IMR-90 (cell line): ENCODE data around the gene CSGALNACT2. TPM values are rescaled to one million over a fixed set of nuclear protein-coding genes. Genes with fewer than 3 reads are reported as not detected.

Experiments
- ATAC-seq: fragments of 200-7000 bp; cut with Tn5 transposase; 2 replicates; pipeline ENCODE4 v1.9.1; 2020; ENCODE audit warnings: low read depth, mild to moderate bottlenecking, moderate library complexity
- BruUV-seq: library from RNA; stranded (reverse); fragments of 400-500 nt; replicated peaks from 2 replicates; lab custom pipeline; 2021; lab: Mats Ljungman, UMichigan
- CTCF ChIA-PET: fragments of 300-600 bp; formaldehyde crosslinking; extraction: SDS; loops from one replicate; lab custom pipeline; 2021; ENCODE audit warnings: antibody characterized with exemption; lab: Yijun Ruan, JAX
- POLR2A ChIA-PET: fragments of 300-600 bp; sonication (Branson Sonifier 250); formaldehyde crosslinking; loops from one replicate; lab custom pipeline; 2022; ENCODE audit warnings: antibody characterized with exemption; ENCODE audit not compliant: unreplicated experiment; lab: Charles Lee
- DNase-seq: peaks from one replicate; pipeline ENCODE4 v3.0.0; 2013
- H2AFZ ChIP-seq: replicated peaks from 2 replicates; pipeline ENCODE3; 2013; ENCODE audit warnings: low read length, mild to moderate bottlenecking; ENCODE audit not compliant: poor library complexity
- H2AK5ac ChIP-seq: 2 replicates; pipeline ENCODE4 v1.6.1; 2013; ENCODE audit warnings: low read depth, low read length, inconsistent platforms
- H2AK9ac ChIP-seq: replicated peaks from 2 replicates; pipeline ENCODE3; 2013; ENCODE audit warnings: mild to moderate bottlenecking, low read depth, low read length, moderate library complexity; ENCODE audit not compliant: poor library complexity
- H2BK120ac ChIP-seq: 2 replicates; pipeline ENCODE4 v1.6.1; 2013; ENCODE audit warnings: low read depth, low read length, inconsistent platforms
- H2BK15ac ChIP-seq: 3 replicates; pipeline ENCODE4 v1.6.1; 2013; ENCODE audit warnings: low read depth, low read length, inconsistent platforms
- H2BK20ac ChIP-seq: 2 replicates; pipeline ENCODE4 v1.6.1; 2013; ENCODE audit warnings: low read depth, mild to moderate bottlenecking, inconsistent platforms, low read length, moderate library complexity
- H2BK5ac ChIP-seq: 2 replicates; pipeline ENCODE4 v1.6.1; 2013; ENCODE audit warnings: mild to moderate bottlenecking, low read depth, low read length, inconsistent platforms; ENCODE audit not compliant: poor library complexity, severe bottlenecking
- H3K14ac ChIP-seq: replicated peaks from 2 replicates; pipeline ENCODE4 v1.6.1; 2013; ENCODE audit warnings: low read depth, low read length, inconsistent platforms
- H3K18ac ChIP-seq: 2 replicates; pipeline ENCODE4 v1.6.1; 2013; ENCODE audit warnings: low read depth, low read length, control low read depth
- H3K23ac ChIP-seq: 2 replicates; pipeline ENCODE4 v1.6.1; 2013; ENCODE audit warnings: low read depth, low read length, inconsistent platforms
- H3K27ac ChIP-seq: 2 replicates; pipeline ENCODE4 v1.5.1; 2013; ENCODE audit warnings: mild to moderate bottlenecking, control low read depth, low read length; ENCODE audit not compliant: insufficient read depth
- H3K27me3 ChIP-seq: 2 replicates; pipeline ENCODE4 v1.6.1; 2013; ENCODE audit warnings: low read length; ENCODE audit not compliant: control insufficient read depth, insufficient read depth
- H3K36me3 ChIP-seq: 2 replicates; pipeline ENCODE4 v1.6.1; 2013; ENCODE audit warnings: low read length, mixed read lengths; ENCODE audit not compliant: control insufficient read depth, insufficient read depth
- H3K4ac ChIP-seq: 2 replicates; pipeline ENCODE4 v1.6.1; 2013; ENCODE audit warnings: low read depth, low read length, inconsistent platforms
- H3K4me1 ChIP-seq: 2 replicates; pipeline ENCODE4 v1.6.1; 2013; ENCODE audit warnings: low read length, mixed read lengths; ENCODE audit not compliant: control insufficient read depth, insufficient read depth
- H3K4me2 ChIP-seq: 2 replicates; pipeline ENCODE4 v1.6.1; 2013; ENCODE audit warnings: low read depth, mild to moderate bottlenecking, control low read depth, low read length, moderate library complexity
- H3K4me3 ChIP-seq: 2 replicates; pipeline ENCODE4 v1.5.1; 2013; ENCODE audit warnings: low read depth, mild to moderate bottlenecking, control low read depth, low read length, moderate library complexity; ENCODE audit not compliant: insufficient read depth
- H3K56ac ChIP-seq: 2 replicates; pipeline ENCODE4 v1.6.1; 2013; ENCODE audit warnings: low read length, inconsistent platforms; ENCODE audit not compliant: insufficient read depth; ENCODE audit errors: extremely low read depth
- H3K79me1 ChIP-seq, 2 experiments: 2 replicates each; pipeline ENCODE4 v1.6.1; 2013; ENCODE audit warnings: low read length in 2 of 2, inconsistent platforms in 1 of 2, low read depth in 1 of 2
- H3K9ac ChIP-seq: 2 replicates; pipeline ENCODE4 v1.6.1; 2013; ENCODE audit warnings: low read depth, low read length, control low read depth
- H3K9me1 ChIP-seq: 2 replicates; pipeline ENCODE4 v1.6.1; 2013; ENCODE audit warnings: low read length, inconsistent platforms; ENCODE audit not compliant: insufficient read depth
- H3K9me3 ChIP-seq: 2 replicates; pipeline ENCODE4 v1.6.1; 2013; ENCODE audit warnings: low read length; ENCODE audit not compliant: control insufficient read depth, insufficient read depth
- H4K20me1 ChIP-seq: 2 replicates; pipeline ENCODE4 v1.6.1; 2013; ENCODE audit warnings: low read length, inconsistent platforms; ENCODE audit not compliant: insufficient read depth
- H4K5ac ChIP-seq: 2 replicates; pipeline ENCODE4 v1.6.1; 2013; ENCODE audit warnings: mild to moderate bottlenecking, low read depth, low read length, control low read depth
- H4K8ac ChIP-seq, 2 experiments: 2 replicates each; pipeline ENCODE4 v1.6.1; 2013; ENCODE audit warnings: low read depth in 2 of 2, low read length in 2 of 2, control low read depth in 1 of 2, inconsistent platforms in 1 of 2
- H4K91ac ChIP-seq: 2 replicates; pipeline ENCODE4 v1.6.1; 2013; ENCODE audit warnings: low read depth, low read length, inconsistent platforms; ENCODE audit not compliant: insufficient read depth
- WGBS, 2 experiments: methylation state at CpG; one replicate each; pipeline versions ENCODE4 v1.1.5 to v1.1.7; 2013; ENCODE audit warnings: missing lambda C conversion rate in 2 of 2; ENCODE audit not compliant: insufficient read length in 1 of 2; ENCODE audit errors: extremely low coverage in 2 of 2; 5-methylcytosine and 5-hydroxymethylcytosine counted together
- dilution Hi-C: fragments of 300-500 bp; cut with HindIII; formaldehyde crosslinking; loops from one replicate; pipeline ENCODE4 v1.14.3; 2018; ENCODE audit warnings: low sequenced_read_pairs; ENCODE audit not compliant: unreplicated experiment
- in situ Hi-C: fragments of 300-500 bp; cut with MboI; formaldehyde crosslinking; loops from 3 replicates; pipeline ENCODE4 v1.14.3; 2019; ENCODE audit warnings: low sequenced_read_pairs, inconsistent platforms, mixed read lengths
- intact Hi-C: fragments of 100-400 bp; cut with micrococcal nuclease; formaldehyde crosslinking; loops from 2 replicates; pipeline ENCODE4 v1.10.0; 2022
- polyA plus RNA-seq, 3 experiments: library from polyadenylated mRNA; depleted of rRNA; stranded (reverse); fragments of >200 nt; gene quantifications; 2 replicates each; pipeline ENCODE4 v1.2.3, GENCODE V29; 2012; ENCODE audit warnings: low replicate concordance in 1 of 3
- total RNA-seq: library from RNA; depleted of rRNA; stranded (reverse); fragments of >200 nt; gene quantifications from 2 replicates; pipeline ENCODE4 v1.2.3, GENCODE V29; 2012
- TF ChIP-seq, protein P1 (sequence below): fragments of 150-350 bp; IDR thresholded peaks from 2 replicates; pipeline ENCODE4 v1.6.1; 2016; ENCODE audit warnings: low read depth, mild to moderate bottlenecking, low read length, moderate library complexity, borderline replicate concordance

The CSGALNACT2 gene
- total and polyA plus RNA-seq, 2 of the 4 experiments (the other 2 are of a cell fraction) = 6.5 to 13.1 TPM

- POLR2A ChIA-PET = interaction anchor here (1.0 to 1.4 kb wide), 2 partner anchors 10 to 53 kb away, joined by 4 to 6 read pairs; no protein-coding TSS in a partner anchor
- intact Hi-C loops = loop anchor here (1.0 to 5.0 kb wide), 2 partner anchors 210 to 269 kb away; partner anchors contain the start of gene HNRNPF
These were observed 554 bp downstream of the CSGALNACT2 start for GRCh38 chr10:43138757-43139241.

More at GRCh38 chr10:43138757-43139241, 554 bp downstream of the CSGALNACT2 start:
- Histone ChIP-seq H3K79me1 (peaks cover 9 to 47% of the 10 kb centered on the region in 2 experiments; a peak in 3 of 4 replicates), H3K9ac (peak overlapping the region; percentile 88), H4K8ac (peak overlapping the region; percentile 22 to 52; a peak in 3 of 4 replicates), H2BK20ac (no peak overlapping the region), H4K20me1 (peaks cover 41% of the 10 kb centered on the region), H3K27me3 (no peaks in the 10 kb centered on the region), H3K4me2 (peak overlapping the region; percentile 93), H3K9me1 (peaks cover 5% of the 10 kb centered on the region; the same call in 1 of the 2 replicates), H3K4me1 (peaks cover 6% of the 10 kb centered on the region), H3K4me3 (peak overlapping the region; percentile 98), H3K4ac (peak overlapping the region; percentile 67), H3K23ac (peak overlapping the region; percentile 57), H2BK5ac (peak overlapping the region; percentile 80), H2AFZ (peak overlapping the region; percentile 94), H3K9me3 (no peaks in the 10 kb centered on the region), H3K18ac (peak overlapping the region; percentile 59), H2BK15ac (0 out of 3 replicates have a peak overlapping the region, but pooled peaks have one; percentile 23), H3K14ac (peak overlapping the region; percentile 70), H3K56ac (peak overlapping the region; percentile 79), H2BK120ac (peak overlapping the region; percentile 69), H3K36me3 (no peaks in the 10 kb centered on the region), H3K27ac (peak overlapping the region; percentile 83), H2AK9ac (peak overlapping the region; percentile 94), H2AK5ac (peak overlapping the region; percentile 47), H4K5ac (peak overlapping the region; percentile 41), H4K91ac (peak overlapping the region; percentile 78)
- WGBS, 2 experiments = 0% methylated on average over 6 of the region's 22 CpGs; no CpG with 5 or more reads in 1 of the 2 experiments
- in situ Hi-C loops = loop anchor here (25.0 kb wide), 1 partner anchor 1849 kb away; the partner anchor contains the start of gene DEPP1
- ATAC-seq = peak; percentile 33
- DNase-seq = peak; percentile 55
- TF ChIP-seq, protein P1, sequence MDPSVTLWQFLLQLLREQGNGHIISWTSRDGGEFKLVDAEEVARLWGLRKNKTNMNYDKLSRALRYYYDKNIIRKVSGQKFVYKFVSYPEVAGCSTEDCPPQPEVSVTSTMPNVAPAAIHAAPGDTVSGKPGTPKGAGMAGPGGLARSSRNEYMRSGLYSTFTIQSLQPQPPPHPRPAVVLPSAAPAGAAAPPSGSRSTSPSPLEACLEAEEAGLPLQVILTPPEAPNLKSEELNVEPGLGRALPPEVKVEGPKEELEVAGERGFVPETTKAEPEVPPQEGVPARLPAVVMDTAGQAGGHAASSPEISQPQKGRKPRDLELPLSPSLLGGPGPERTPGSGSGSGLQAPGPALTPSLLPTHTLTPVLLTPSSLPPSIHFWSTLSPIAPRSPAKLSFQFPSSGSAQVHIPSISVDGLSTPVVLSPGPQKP = no peak
- no TSS peak for BruUV-seq
- dilution Hi-C loops = no loop called here
- CTCF ChIA-PET = no interaction called here
